HCT116 (cell line): ENCODE data around the gene PDE8A. TPM values are rescaled to one million over a fixed set of nuclear protein-coding genes. Genes with fewer than 3 reads are reported as not detected.

ENCODE experiments used
- ATAC-seq: fragments of 200-7000 bp; cut with Tn5 transposase; 2 replicates; pipeline ENCODE4 v1.9.1; 2020; ENCODE audit warnings: mild to moderate bottlenecking, moderate library complexity
- BruUV-seq: library from RNA; stranded (reverse); fragments of 400-500 nt; replicated peaks from 2 replicates; lab custom pipeline; 2021; lab: Mats Ljungman, UMichigan
- CTCF ChIA-PET: fragments of 300-600 bp; sonication (Branson Sonifier 250); formaldehyde crosslinking; loops from one replicate; lab custom pipeline; 2021; ENCODE audit warnings: antibody characterized with exemption; lab: Charles Lee
- POLR2A ChIA-PET: fragments of 300-600, 350-600 bp; sonication (Branson Sonifier 250); formaldehyde crosslinking; loops from one replicate; lab custom pipeline; 2021; ENCODE audit warnings: antibody characterized with exemption; lab: Charles Lee
- RAD21 ChIA-PET, 2 experiments: fragments of 300-600 bp; sonication (Branson Sonifier 250); formaldehyde crosslinking; loops; one replicate each; lab custom pipeline; 2023; ENCODE audit warnings: low total read pairs in 2 of 2; ENCODE audit not compliant: uncharacterized antibody in 2 of 2, unreplicated experiment in 2 of 2, low non-redundant PET in 1 of 2; lab: Charles Lee
- DNase-seq: peaks from one replicate; pipeline ENCODE4 v3.0.0-alpha.2; 2010; ENCODE audit warnings: low read depth, low spot score
- H2AFZ ChIP-seq: fragments of 200-600 bp; shearing (Covaris generic), sonication (generic); 2 replicates; pipeline ENCODE4 v1.6.1; 2017; ENCODE audit warnings: low read depth, mixed run types, mixed read lengths, antibody characterized with exemption, low read length; ENCODE audit not compliant: poor library complexity, severe bottlenecking
- H3K27ac ChIP-seq: 2 replicates; pipeline ENCODE4 v1.5.1; 2012; ENCODE audit warnings: low read depth, low read length
- H3K27me3 ChIP-seq: fragments of 200-600 bp; sonication (generic); 2 replicates; pipeline ENCODE4 v1.6.1; 2016; ENCODE audit warnings: mixed run types, low read length, mixed read lengths; ENCODE audit not compliant: insufficient read depth
- H3K36me3 ChIP-seq, 2 experiments: fragments of 200-500 bp in 1 of 2; fragments of 200-600 bp in 1 of 2; sonication (Bioruptor generic) in 1 of 2; sonication (generic) in 1 of 2; 2 replicates each; pipeline versions ENCODE4 v1.5.1 to v1.6.1; 2014 to 2016; ENCODE audit warnings: low read length in 2 of 2, inconsistent platforms in 1 of 2, mixed read lengths in 1 of 2, mixed run types in 1 of 2; ENCODE audit not compliant: insufficient read depth in 2 of 2, control insufficient read depth in 1 of 2
- H3K4me1 ChIP-seq, 2 experiments: fragments of 200-600 bp in 1 of 2; sonication (generic) in 1 of 2; 2 replicates each; pipeline versions ENCODE4 v1.5.1 to v1.6.1; 2012 to 2017; ENCODE audit warnings: low read length in 2 of 2, inconsistent platforms in 1 of 2, mild to moderate bottlenecking in 1 of 2, mixed read lengths in 1 of 2, mixed run types in 1 of 2, moderate library complexity in 1 of 2; ENCODE audit not compliant: insufficient read depth in 2 of 2, control insufficient read depth in 1 of 2
- H3K4me2 ChIP-seq: fragments of 200-600 bp; sonication (generic); 2 replicates; pipeline ENCODE4 v1.6.1; 2017; ENCODE audit warnings: mixed run types, low read length, mixed read lengths
- H3K4me3 ChIP-seq, 2 experiments: fragments of 200-600 bp in 1 of 2; sonication (generic) in 1 of 2; replicated peaks in 1 of 2; 2 replicates each; pipeline ENCODE4 v1.5.1; 2011 to 2016; ENCODE audit warnings: low read length in 2 of 2, control low read depth in 1 of 2, low read depth in 1 of 2, mild to moderate bottlenecking in 1 of 2, mixed read lengths in 1 of 2, mixed run types in 1 of 2
- H3K79me2 ChIP-seq: fragments of 200-600 bp; sonication (generic); 2 replicates; pipeline ENCODE4 v1.6.1; 2017; ENCODE audit warnings: mild to moderate bottlenecking, mixed run types, low read length, moderate library complexity, mixed read lengths; ENCODE audit not compliant: insufficient read depth
- H3K9ac ChIP-seq: fragments of 200-600 bp; sonication (generic); 2 replicates; pipeline ENCODE4 v1.6.1; 2016; ENCODE audit warnings: low read length, mixed read lengths
- H3K9me2 ChIP-seq: fragments of 200-600 bp; sonication (generic), shearing (Covaris generic); 2 replicates; pipeline ENCODE4 v1.6.1; 2017; ENCODE audit warnings: mixed run types, mild to moderate bottlenecking, moderate library complexity; ENCODE audit not compliant: insufficient read depth
- H3K9me3 ChIP-seq, 2 experiments: fragments of 200-500 bp in 1 of 2; fragments of 200-600 bp in 1 of 2; sonication (Bioruptor generic) in 1 of 2; sonication (generic) in 1 of 2; 2 replicates each; pipeline ENCODE4 v1.6.1; 2014 to 2017; ENCODE audit warnings: low read length in 2 of 2, mixed read lengths in 2 of 2, inconsistent platforms in 1 of 2, low read depth in 1 of 2, mild to moderate bottlenecking in 1 of 2, mixed run types in 1 of 2, moderate library complexity in 1 of 2; ENCODE audit not compliant: control insufficient read depth in 1 of 2, insufficient read depth in 1 of 2
- H4K20me1 ChIP-seq: fragments of 200-600 bp; sonication (generic), shearing (Covaris generic); 2 replicates; pipeline ENCODE4 v1.6.1; 2017; ENCODE audit warnings: mixed run types, mild to moderate bottlenecking, moderate library complexity; ENCODE audit not compliant: insufficient read depth
- CTCF ChIP-seq, 3 experiments: fragments of 200-600 bp in 1 of 3; sonication (generic) in 1 of 3; IDR thresholded peaks in 2 of 3; conservative IDR thresholded peaks in 1 of 3; 2 replicates each; pipeline ENCODE4 v1.5.1; 2012 to 2017; ENCODE audit warnings: low read depth in 2 of 3, low read length in 2 of 3, antibody characterized with exemption in 1 of 3, borderline replicate concordance in 1 of 3, control low read depth in 1 of 3, mild to moderate bottlenecking in 1 of 3, mixed read lengths in 1 of 3, mixed run types in 1 of 3, moderate library complexity in 1 of 3; ENCODE audit not compliant: insufficient read depth in 1 of 3
- EGR1 ChIP-seq: IDR thresholded peaks from 2 replicates; pipeline ENCODE4 v1.6.1; 2012; ENCODE audit warnings: low read depth
- EZH2phosphoT487 ChIP-seq: fragments of 200-600 bp; IDR thresholded peaks from 2 replicates; pipeline ENCODE4 v1.6.1; 2018; ENCODE audit warnings: antibody characterized with exemption, borderline replicate concordance
- FOSL1 ChIP-seq: IDR thresholded peaks from 2 replicates; pipeline ENCODE4 v1.6.1; 2012; ENCODE audit warnings: low read depth
- JUND ChIP-seq: IDR thresholded peaks from 2 replicates; pipeline ENCODE4 v1.6.1; 2012
- SIN3A ChIP-seq: IDR thresholded peaks from 2 replicates; pipeline ENCODE4 v1.6.1; 2012; ENCODE audit warnings: low read depth
- SP1 ChIP-seq: IDR thresholded peaks from 2 replicates; pipeline ENCODE4 v1.6.1; 2012; ENCODE audit warnings: low read depth
- SRF ChIP-seq: IDR thresholded peaks from 2 replicates; pipeline ENCODE4 v1.6.1; 2012; ENCODE audit warnings: low read depth
- TCF7L2 ChIP-seq: IDR thresholded peaks from 2 replicates; pipeline ENCODE4 v1.7.0; 2011; ENCODE audit warnings: borderline replicate concordance, inconsistent platforms; ENCODE audit not compliant: insufficient read depth, insufficient read length; ENCODE audit errors: extremely low read depth
- ZNF274 ChIP-seq: fragments of 200-500 bp; sonication (Bioruptor generic); IDR thresholded peaks from 2 replicates; pipeline ENCODE4 v1.6.1; 2014; ENCODE audit warnings: mild to moderate bottlenecking, low read depth, low read length, inconsistent platforms
- intact Hi-C: fragments of 100-400 bp; cut with micrococcal nuclease; formaldehyde crosslinking; loops from 2 replicates; pipeline ENCODE4 v1.10.0; 2022
- total RNA-seq: library from RNA; stranded (reverse); gene quantifications from one replicate; pipeline ENCODE4 v1.2.1, GENCODE V29; 2021; ENCODE audit not compliant: unreplicated experiment

PDE8A gene
- total RNA-seq, 1 experiment from 2014 or later = 37.8 TPM

DNA sequence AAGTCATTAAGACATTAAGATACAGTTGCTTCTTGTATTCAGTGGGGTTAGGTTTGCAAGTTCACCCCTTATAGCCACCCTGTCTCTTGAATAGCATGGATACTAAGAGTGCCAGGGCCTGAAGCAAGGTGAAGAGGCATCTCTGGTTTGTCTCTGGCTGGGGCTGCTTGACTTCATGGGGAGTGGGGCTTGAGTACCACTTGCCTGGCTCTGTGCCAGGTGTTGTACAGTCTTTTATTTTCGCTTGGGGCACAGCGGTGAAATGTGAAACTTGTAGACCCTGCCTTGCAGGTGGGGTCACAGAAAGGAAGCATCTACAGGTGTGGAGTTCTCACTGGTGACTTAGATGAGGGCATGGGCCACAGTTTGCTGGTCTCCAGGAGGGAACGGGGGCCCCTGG is 152.1 kb downstream of the PDE8A start (continued):
- TF ChIP-seq JUND (no peak), EGR1 (no peak)
- TF ChIP-seq, all 23 proteins: peak for 0

DNA sequence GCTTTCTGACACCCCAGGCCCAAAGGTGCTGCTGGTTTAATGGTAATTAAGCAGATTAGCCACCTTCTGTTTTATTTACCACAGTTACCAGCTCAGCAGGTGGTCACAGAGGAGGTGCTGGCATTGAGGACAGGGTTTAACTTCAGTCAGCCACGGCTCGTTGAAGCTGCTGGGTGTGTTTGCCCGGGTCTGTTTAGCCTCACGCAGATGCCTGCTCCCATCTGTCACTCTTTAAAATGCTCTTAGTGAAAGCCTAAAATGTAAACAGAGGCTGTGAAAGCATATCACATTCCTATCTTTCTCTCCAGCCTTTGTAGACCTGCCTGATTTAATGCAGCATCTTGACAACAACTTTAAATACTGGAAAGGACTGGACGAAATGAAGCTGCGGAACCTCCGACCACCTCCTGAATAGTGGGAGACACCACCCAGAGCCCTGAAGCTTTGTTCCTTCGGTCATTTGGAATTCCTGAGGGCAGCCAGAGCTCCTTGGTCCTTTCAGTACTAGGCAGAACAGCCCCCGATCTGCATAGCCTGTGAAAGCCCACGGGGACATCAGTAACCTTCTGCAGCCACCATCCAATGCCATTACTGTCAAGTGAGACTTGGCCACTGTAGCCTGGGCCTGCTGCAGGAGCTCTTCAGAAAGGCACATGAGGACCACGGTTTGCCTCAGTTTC is 156.0 kb downstream of the PDE8A start:
- H3K36me3 ChIP-seq = peaks cover 9 to 10% of the 10 kb centered on the region in 2 experiments
- ChIA-PET RAD21 (no interaction called here), CTCF (no interaction called here), POLR2A (no interaction called here)
- no TSS peak for BruUV-seq
- no peak overlapping the region for H2AFZ ChIP-seq
- intact Hi-C loops = no loop called here
- H3K79me2 ChIP-seq = no peaks in the 10 kb centered on the region
- H3K27ac ChIP-seq = no peak overlapping the region
- no peak overlapping the region for H3K4me3 ChIP-seq
- H3K9me3 ChIP-seq = no peaks in the 10 kb centered on the region
- ATAC-seq (no peak), DNase-seq (no peak)
- H4K20me1 ChIP-seq = no peaks in the 10 kb centered on the region
- peaks cover 10 to 14% of the 10 kb centered on the region in 2 experiments for H3K4me1 ChIP-seq
- no peak overlapping the region for H3K4me2 ChIP-seq
- H3K9me2 ChIP-seq = no peaks in the 10 kb centered on the region
- no peak for TF ChIP-seq ZNF274
- no peak for TF ChIP-seq TCF7L2
- no peak for TF ChIP-seq SRF
- TF ChIP-seq SP1 = no peak
- no peak for TF ChIP-seq CTCF (IDR thresholded peaks at IDR 0.05 in 2 of 3, conservative IDR thresholded peaks at IDR 0.05 in 1 of 3; ENCODE audit: borderline replicate concordance in 1 of 3, insufficient read depth in 1 of 3, low read depth in 2 of 3, low read length in 2 of 3)
- no peak for TF ChIP-seq SIN3A
- TF ChIP-seq FOSL1 = no peak
- no peak for TF ChIP-seq EZH2phosphoT487
- H3K27me3 ChIP-seq = no peaks in the 10 kb centered on the region
- no peak overlapping the region for H3K9ac ChIP-seq
